Measurements from ENCODE around the gene ADGRB3.

Gene ADGRB3

GRCh38 chr6:68711386-68712000 is 76.4 kb downstream of the ADGRB3 start:
- in situ Hi-C loops (cut with MboI; ENCODE audit: low sequenced_read_pairs, unreplicated experiment) = no loop called here
- TF ChIP-seq CTCF (IDR thresholded peaks at IDR 0.05; ENCODE audit: borderline replicate concordance, control extremely low read depth, extremely low read depth, insufficient read depth, missing control alignments) = no peak

GRCh38 chr6:68716620-68717019 is 81.5 kb downstream of the ADGRB3 start:
- TF ChIP-seq CTCF (IDR thresholded peaks at IDR 0.05; ENCODE audit: borderline replicate concordance, control extremely low read depth, extremely low read depth, insufficient read depth, missing control alignments) = no peak
- no peak for DNase-seq (ENCODE audit: low spot score)
- in situ Hi-C loops (cut with MboI; ENCODE audit: low sequenced_read_pairs, unreplicated experiment) = no loop called here

More at GRCh38 chr6:68711386-68712000, 76.4 kb downstream of the ADGRB3 start:
- DNase-seq (ENCODE audit: low spot score) = no peak

GRCh38 chr6:68718385-68719073 is 83.4 kb downstream of the ADGRB3 start:
- DNase-seq (ENCODE audit: low spot score) = no peak
- in situ Hi-C loops (cut with MboI; ENCODE audit: low sequenced_read_pairs, unreplicated experiment) = no loop called here
- no peak for TF ChIP-seq CTCF (IDR thresholded peaks at IDR 0.05; ENCODE audit: borderline replicate concordance, control extremely low read depth, extremely low read depth, insufficient read depth, missing control alignments)

- in situ Hi-C loops (cut with MboI; ENCODE audit: low sequenced_read_pairs, unreplicated experiment) = no loop called here
- DNase-seq (ENCODE audit: low spot score) = no peak
- no peak for TF ChIP-seq CTCF (IDR thresholded peaks at IDR 0.05; ENCODE audit: borderline replicate concordance, control extremely low read depth, extremely low read depth, insufficient read depth, missing control alignments)
Observed at GRCh38 chr6:68719761-68720160, 84.7 kb downstream of the ADGRB3 start.

GRCh38 chr6:68722891-68723527 is 87.9 kb downstream of the ADGRB3 start:
- no peak for DNase-seq (ENCODE audit: low spot score)
- in situ Hi-C loops (cut with MboI; ENCODE audit: low sequenced_read_pairs, unreplicated experiment) = no loop called here
- no peak for TF ChIP-seq CTCF (IDR thresholded peaks at IDR 0.05; ENCODE audit: borderline replicate concordance, control extremely low read depth, extremely low read depth, insufficient read depth, missing control alignments)

- in situ Hi-C loops (cut with MboI; ENCODE audit: low sequenced_read_pairs, unreplicated experiment) = no loop called here
- no peak for DNase-seq (ENCODE audit: low spot score)
- no peak for TF ChIP-seq CTCF (IDR thresholded peaks at IDR 0.05; ENCODE audit: borderline replicate concordance, control extremely low read depth, extremely low read depth, insufficient read depth, missing control alignments)
Observed at GRCh38 chr6:68724060-68724459, 89.0 kb downstream of the ADGRB3 start.

Measured in GM13976 (cell line).